AG04449 (cell line): ENCODE results near the gene TNNC1.

Experiments used
- CTCF ChIA-PET: fragments of 350-600 bp; formaldehyde crosslinking; extraction: SDS; loops from one replicate; lab custom pipeline; 2021; ENCODE audit warnings: antibody characterized with exemption; lab: Yijun Ruan, JAX
- POLR2A ChIA-PET: fragments of 400-600, 350-600 bp; formaldehyde crosslinking; extraction: SDS; loops from one replicate; lab custom pipeline; 2020; ENCODE audit warnings: antibody characterized with exemption, inconsistent platforms; lab: Yijun Ruan, JAX
- DNase-seq: peaks from one replicate; pipeline ENCODE4 v3.0.0-alpha.2; 2010; ENCODE audit warnings: low read depth, low spot score
- H3K4me3 ChIP-seq: 2 replicates; pipeline ENCODE4 v1.5.1; 2011; ENCODE audit warnings: low read depth, mild to moderate bottlenecking, control low read depth, low read length
- CTCF ChIP-seq: IDR thresholded peaks from one replicate; pipeline ENCODE4 v1.5.1; 2011; ENCODE audit warnings: mild to moderate bottlenecking, moderate library complexity, low read length, control low read depth, inconsistent platforms; ENCODE audit not compliant: insufficient read depth; ENCODE audit errors: missing control alignments

Gene TNNC1

GRCh38 chr3:52406791-52407510 lies 46.9 kb downstream of the TNNC1 start:
- no peak for TF ChIP-seq CTCF
- H3K4me3 ChIP-seq = no peak overlapping the region
- DNase-seq = no peak
- ChIA-PET POLR2A (no interaction called here), CTCF (interaction anchor here (2.4 to 2.8 kb wide), 2 partner anchors 22 to 40 kb away, joined by 6 to 12 read pairs; no protein-coding TSS in a partner anchor)

- POLR2A ChIA-PET = no interaction called here
- TF ChIP-seq CTCF = no peak
- no peak overlapping the region for H3K4me3 ChIP-seq
- no peak for DNase-seq
- CTCF ChIA-PET = interaction anchor here (2.4 to 2.8 kb wide), 2 partner anchors 22 to 41 kb away, joined by 6 to 12 read pairs; no protein-coding TSS in a partner anchor
These were observed 47.6 kb downstream of the TNNC1 start for GRCh38 chr3:52406231-52406661.

GRCh38 chr3:52405601-52406110 lies 48.2 kb downstream of the TNNC1 start:
- DNase-seq = no peak
- H3K4me3 ChIP-seq = no peak overlapping the region
- no peak for TF ChIP-seq CTCF
- ChIA-PET CTCF (interaction anchor here (0.9 to 2.8 kb wide), 5 partner anchors 9 to 41 kb away, joined by 3 to 12 read pairs (median 6); no protein-coding TSS in a partner anchor), POLR2A (no interaction called here)

GRCh38 chr3:52405066-52405465 lies 48.8 kb downstream of the TNNC1 start:
- H3K4me3 ChIP-seq = no peak overlapping the region
- POLR2A ChIA-PET = interaction anchor here (0.7 kb wide), 1 partner anchor 45 kb away, joined by 3 read pairs; no protein-coding TSS in a partner anchor
- CTCF ChIA-PET = interaction anchor here (0.9 to 2.4 kb wide), 4 partner anchors 8 to 34 kb away, joined by 3 to 7 read pairs (median 4); no protein-coding TSS in a partner anchor
- DNase-seq = no peak
- TF ChIP-seq CTCF = no peak

GRCh38 chr3:52404391-52404790 lies 49.5 kb downstream of the TNNC1 start:
- ChIA-PET POLR2A (interaction anchor here (0.7 kb wide), 1 partner anchor 46 kb away, joined by 3 read pairs; no protein-coding TSS in a partner anchor), CTCF (interaction anchor here (1.1 to 1.7 kb wide), 2 partner anchors 8 to 15 kb away, joined by 3 to 7 read pairs; no protein-coding TSS in a partner anchor)

More at GRCh38 chr3:52404391-52404790, 49.5 kb downstream of the TNNC1 start:
- H3K4me3 ChIP-seq = no peak overlapping the region
- DNase-seq = no peak
- TF ChIP-seq CTCF = no peak
